ENCODE measurements around the gene RUFY3. TPM values are rescaled to one million over a fixed set of nuclear protein-coding genes. Genes with fewer than 3 reads are reported as not detected.

RUFY3 gene
- total and polyA plus RNA-seq, 2 of the 13 experiments (the other 11 are each of a cell fraction or from before 2014, with no cell fraction given), result 17.9 to 25.3 TPM

DNA sequence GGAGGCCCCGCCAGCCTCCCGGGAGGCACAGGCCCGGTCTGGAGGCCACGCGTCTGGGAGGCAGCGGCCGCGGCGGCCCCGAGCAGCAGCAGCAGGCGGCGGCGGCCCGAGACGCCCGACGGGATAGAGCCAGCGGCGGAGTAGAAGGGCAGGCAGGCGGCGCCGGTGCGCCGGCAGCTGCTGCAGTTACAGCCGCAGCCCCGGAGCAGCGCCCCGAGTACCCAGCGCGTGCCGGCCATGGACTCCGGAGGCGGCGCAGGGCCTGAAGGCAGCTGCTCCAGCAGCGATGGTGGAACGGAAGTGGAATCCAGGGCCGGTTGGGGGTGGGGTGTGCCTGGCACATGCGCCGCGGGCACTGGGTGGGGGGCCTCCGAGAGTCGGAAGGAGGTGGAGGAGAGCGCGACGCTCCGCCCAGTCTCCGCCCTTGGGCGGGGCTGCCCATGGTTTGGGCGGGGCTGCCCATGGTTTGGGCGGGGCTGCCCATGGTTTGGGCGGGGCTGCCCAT, 117.9 kb downstream of the RUFY3 start, which contains the start of gene GRSF1 (continued):
- TF ChIP-seq, protein P1, sequence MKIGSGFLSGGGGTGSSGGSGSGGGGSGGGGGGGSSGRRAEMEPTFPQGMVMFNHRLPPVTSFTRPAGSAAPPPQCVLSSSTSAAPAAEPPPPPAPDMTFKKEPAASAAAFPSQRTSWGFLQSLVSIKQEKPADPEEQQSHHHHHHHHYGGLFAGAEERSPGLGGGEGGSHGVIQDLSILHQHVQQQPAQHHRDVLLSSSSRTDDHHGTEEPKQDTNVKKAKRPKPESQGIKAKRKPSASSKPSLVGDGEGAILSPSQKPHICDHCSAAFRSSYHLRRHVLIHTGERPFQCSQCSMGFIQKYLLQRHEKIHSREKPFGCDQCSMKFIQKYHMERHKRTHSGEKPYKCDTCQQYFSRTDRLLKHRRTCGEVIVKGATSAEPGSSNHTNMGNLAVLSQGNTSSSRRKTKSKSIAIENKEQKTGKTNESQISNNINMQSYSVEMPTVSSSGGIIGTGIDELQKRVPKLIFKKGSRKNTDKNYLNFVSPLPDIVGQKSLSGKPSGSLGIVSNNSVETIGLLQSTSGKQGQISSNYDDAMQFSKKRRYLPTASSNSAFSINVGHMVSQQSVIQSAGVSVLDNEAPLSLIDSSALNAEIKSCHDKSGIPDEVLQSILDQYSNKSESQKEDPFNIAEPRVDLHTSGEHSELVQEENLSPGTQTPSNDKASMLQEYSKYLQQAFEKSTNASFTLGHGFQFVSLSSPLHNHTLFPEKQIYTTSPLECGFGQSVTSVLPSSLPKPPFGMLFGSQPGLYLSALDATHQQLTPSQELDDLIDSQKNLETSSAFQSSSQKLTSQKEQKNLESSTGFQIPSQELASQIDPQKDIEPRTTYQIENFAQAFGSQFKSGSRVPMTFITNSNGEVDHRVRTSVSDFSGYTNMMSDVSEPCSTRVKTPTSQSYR (CRISPR knock-in tag; IDR thresholded peaks at IDR 0.05; ENCODE audit: borderline replicate concordance), result peak; percentile 91
- no peak for TF ChIP-seq NFYC (CRISPR knock-in tag; IDR thresholded peaks at IDR 0.05)
- TF ChIP-seq ZKSCAN1 (IDR thresholded peaks at IDR 0.05; ENCODE audit: low read length), result no peak
- no peak for TF ChIP-seq ZBTB7B (CRISPR knock-in tag; IDR thresholded peaks at IDR 0.05)
- TF ChIP-seq HNF4G (IDR thresholded peaks at IDR 0.05; ENCODE audit: borderline replicate concordance, low read depth, low read length), result no peak
- no peak for TF ChIP-seq HNF4G (CRISPR knock-in tag; IDR thresholded peaks at IDR 0.05; ENCODE audit: borderline replicate concordance, low read depth)
- TF ChIP-seq RELA (CRISPR knock-in tag; IDR thresholded peaks at IDR 0.05), result no peak
- TF ChIP-seq ZNF616 (CRISPR knock-in tag; IDR thresholded peaks at IDR 0.05; ENCODE audit: low read depth), result no peak; the same call in 1 of the 2 replicates
- TF ChIP-seq GABPA (IDR thresholded peaks at IDR 0.05; ENCODE audit: low read depth, low read length), result peak; percentile 59
- peak; percentile 85 for TF ChIP-seq GABPA (CRISPR knock-in tag; IDR thresholded peaks at IDR 0.05; ENCODE audit: low read depth)
- TF ChIP-seq ATF2 (CRISPR knock-in tag; IDR thresholded peaks at IDR 0.05), result 0 out of 2 replicates have a peak, but pooled peaks have one; percentile 40
- TF ChIP-seq ZNF446 (CRISPR knock-in tag; IDR thresholded peaks at IDR 0.05), result peak; percentile 93
- TF ChIP-seq, protein P2, sequence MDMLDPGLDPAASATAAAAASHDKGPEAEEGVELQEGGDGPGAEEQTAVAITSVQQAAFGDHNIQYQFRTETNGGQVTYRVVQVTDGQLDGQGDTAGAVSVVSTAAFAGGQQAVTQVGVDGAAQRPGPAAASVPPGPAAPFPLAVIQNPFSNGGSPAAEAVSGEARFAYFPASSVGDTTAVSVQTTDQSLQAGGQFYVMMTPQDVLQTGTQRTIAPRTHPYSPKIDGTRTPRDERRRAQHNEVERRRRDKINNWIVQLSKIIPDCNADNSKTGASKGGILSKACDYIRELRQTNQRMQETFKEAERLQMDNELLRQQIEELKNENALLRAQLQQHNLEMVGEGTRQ (IDR thresholded peaks at IDR 0.05; ENCODE audit: low read depth, low read length), result no peak
- TF ChIP-seq, protein P2 (CRISPR knock-in tag; IDR thresholded peaks at IDR 0.05; ENCODE audit: borderline replicate concordance), result no peak
- peak; percentile 56; the same call in 1 of the 2 replicates for TF ChIP-seq HNRNPL (IDR thresholded peaks at IDR 0.05; ENCODE audit: low read depth, low read length)
- peak; percentile 77 for TF ChIP-seq ATF7-NPFF (CRISPR knock-in tag; IDR thresholded peaks at IDR 0.05; ENCODE audit: low read depth)
- TF ChIP-seq YEATS2 (CRISPR knock-in tag; IDR thresholded peaks at IDR 0.05; ENCODE audit: borderline replicate concordance), result no peak; the same call in 1 of the 2 replicates
- TF ChIP-seq TAF1 (CRISPR knock-in tag; IDR thresholded peaks at IDR 0.05), result peak; percentile 85
- no peak for TF ChIP-seq FOXO1 (CRISPR knock-in tag; IDR thresholded peaks at IDR 0.05)
- peak; percentile 81 for TF ChIP-seq SP5 (CRISPR knock-in tag; IDR thresholded peaks at IDR 0.05; ENCODE audit: borderline replicate concordance, low read depth)
- TF ChIP-seq ZNF609 (CRISPR knock-in tag; IDR thresholded peaks at IDR 0.05; ENCODE audit: borderline replicate concordance), result no peak
